Activated CD8-positive, alpha-beta memory T cell treated with anti-CD3 and anti-CD28 coated beads, Interleukin-2, amount 50 U/mL, for 48 hours (primary cell): ENCODE data around the gene HTR2A.

Source experiments
- DNase-seq: peaks from one replicate; pipeline ENCODE4 v3.0.0-alpha.2; 2020

The HTR2A gene

GRCh38 chr13:46804391-46804815, 92.5 kb downstream of the HTR2A start:
- no peak for DNase-seq

DNA sequence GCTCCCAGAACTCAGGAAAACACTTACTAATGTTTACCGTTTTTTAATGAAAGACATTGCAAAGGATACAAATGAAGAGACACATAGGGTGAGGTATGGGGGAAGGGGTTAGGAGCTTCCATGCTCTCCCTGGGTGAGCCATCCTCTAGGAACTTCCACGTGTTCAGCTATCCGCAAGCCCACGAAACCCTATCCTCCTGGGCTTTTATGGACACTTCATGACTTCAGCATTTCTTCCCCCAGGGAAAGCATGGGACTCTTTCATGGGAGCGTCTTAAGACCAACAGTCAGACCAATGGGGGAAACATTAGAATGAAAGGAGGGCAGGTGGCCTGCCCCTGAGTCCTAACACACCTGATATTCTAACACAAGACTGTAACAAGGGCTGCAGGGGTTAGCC, 93.3 kb downstream of the HTR2A start:
- DNase-seq, result no peak

- DNase-seq, result no peak
Measured at GRCh38 chr13:46801858-46802257, 95.0 kb downstream of the HTR2A start.

GRCh38 chr13:46799139-46799538, 97.7 kb downstream of the HTR2A start:
- no peak for DNase-seq

DNA sequence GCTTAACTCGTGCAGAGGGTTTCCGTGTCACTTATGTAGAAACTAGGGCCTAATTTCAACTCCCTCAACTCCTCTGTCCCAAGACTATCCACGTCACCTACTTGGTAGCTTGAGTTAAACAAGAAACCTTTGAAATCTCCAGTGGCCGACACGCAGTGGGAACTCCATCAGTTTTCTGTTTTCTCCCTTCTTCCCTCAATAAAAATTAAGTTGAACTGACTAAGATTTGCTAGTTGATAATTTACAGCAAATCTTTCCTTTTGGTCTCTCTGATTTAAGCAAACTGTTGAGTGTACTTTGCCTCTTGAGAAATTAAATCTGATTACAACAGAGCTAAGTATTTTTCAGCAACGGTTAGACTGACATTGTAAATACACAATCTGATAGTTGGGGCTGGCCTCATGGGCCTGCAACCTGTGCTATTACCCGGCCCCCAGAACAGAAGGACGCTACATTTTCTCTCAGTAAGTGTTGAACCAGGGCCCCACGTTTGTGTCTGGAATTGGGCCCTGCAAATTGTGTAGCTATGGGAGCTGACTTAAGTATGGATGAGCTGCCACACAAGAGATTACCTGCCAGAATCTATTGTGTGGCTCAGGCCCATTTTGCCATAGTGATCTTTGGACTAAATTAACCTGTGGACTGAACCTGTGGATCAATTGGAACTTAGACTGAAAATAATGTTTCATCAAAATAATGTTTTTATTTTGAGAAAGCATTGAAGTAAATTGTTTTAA, 99.2 kb downstream of the HTR2A start:
- no peak for DNase-seq

DNA sequence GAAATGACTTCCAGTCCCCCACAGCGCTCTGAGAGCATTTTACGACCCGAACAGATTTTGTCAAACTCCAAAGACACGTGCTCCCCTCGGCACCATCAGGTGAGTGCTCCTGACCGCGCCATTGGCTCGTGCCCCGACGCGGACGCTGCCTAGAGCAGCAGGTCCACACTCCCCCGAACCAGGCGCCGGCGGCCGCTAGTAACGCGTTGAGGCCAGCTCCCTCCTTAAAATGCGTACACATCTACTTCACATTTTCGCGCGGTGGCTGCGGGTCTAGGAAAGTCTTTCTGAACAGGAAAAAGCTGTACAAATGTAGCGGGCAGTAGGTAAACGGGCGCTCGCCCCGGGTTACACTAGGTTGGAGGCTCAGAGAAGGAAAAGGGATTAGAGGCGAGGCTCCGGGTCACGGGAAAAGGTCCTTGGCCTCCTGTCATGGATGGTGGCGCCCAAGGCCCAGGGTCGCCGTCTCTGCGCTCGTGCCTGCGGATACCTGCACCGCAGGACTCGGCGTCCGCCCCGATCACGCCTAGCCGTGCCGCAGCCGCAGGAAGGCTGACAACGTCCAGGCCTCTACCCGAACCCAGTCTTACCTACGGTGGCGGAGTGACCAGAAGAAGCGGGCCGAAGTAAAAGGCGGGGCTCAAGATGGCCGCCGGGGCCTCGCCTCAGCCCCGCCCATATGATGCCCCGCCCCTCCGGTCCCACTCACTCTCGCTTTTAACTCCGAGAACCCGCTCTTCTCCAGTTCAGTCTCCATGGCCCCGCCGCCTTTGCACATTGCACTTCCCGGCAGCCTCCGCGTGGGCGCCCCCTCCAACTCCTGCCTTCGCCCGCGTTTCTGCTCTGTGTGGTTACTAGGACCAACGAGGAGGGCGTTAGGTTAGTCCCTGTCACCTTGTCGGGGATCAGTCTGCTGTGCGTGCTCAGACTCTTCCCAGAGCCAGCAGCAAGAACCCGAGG, 100.1 kb downstream of the HTR2A start, which contains the start of gene ESD:
TSS of gene ESD (minus strand) at position 647 of the 960 bp plus-strand sequence. CDS start 5,748 bp downstream, outside the sequence.
- peak; percentile 94 for DNase-seq

GRCh38 chr13:46796129-46796514, 100.7 kb downstream of the HTR2A start:
- DNase-seq, result no peak

GRCh38 chr13:46795321-46795720, 101.5 kb downstream of the HTR2A start:
- DNase-seq, result no peak

DNA sequence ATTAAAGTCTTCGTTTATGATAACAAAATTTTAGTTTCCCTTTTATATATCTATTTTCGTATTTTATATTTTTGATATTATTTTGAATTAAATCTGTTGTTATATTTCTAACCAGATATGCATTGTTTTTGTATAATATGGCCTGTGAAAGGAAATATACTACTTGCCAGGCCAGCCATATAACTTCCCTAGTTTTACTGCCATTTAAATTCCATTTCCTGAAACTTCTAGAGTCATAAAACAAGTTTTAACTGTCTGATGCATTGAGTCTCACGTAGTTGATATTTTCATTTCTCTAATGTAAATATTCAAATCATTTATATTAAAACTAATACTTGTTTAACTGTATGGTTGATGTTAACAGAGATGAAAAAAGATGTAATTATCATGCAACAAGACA, 113.3 kb downstream of the HTR2A start:
- no peak for DNase-seq

DNA sequence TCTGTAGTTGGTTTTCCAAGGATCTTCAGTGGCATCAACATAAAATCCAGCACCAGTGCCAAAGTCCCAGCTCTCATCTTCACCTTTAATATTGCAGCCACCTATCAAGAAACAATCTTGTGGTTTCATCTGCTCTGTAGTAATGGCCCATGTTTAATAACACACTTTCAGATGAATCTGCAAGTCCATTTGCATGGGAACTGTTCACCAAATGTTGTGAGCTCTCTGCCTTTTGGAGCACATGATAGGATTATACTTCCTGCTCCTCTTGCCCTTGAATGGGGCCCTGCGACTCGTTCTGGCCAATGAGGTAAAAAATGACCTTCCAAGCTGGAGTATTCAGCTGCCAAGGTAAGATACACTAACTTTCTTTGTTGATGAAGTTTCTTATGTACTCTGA, 114.2 kb downstream of the HTR2A start:
- DNase-seq, result no peak

DNA sequence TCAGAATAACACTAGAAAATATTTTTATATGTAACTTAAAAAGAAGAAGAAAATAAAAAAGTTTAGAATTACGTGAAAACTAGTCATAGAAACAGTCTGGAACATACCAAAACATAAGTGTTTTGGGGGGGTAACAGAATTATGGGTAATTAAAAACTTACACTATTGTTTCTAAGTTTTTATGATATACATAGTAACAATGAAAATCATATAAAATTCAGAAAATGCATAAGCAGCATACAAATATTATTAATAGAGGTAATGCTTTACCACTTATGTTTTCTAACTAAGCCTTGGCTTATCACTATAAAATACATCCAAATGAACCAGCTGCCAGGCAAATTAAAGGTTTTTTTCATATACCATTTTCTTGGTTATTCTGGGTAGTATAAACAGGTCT, 114.8 kb downstream of the HTR2A start:
- no peak for DNase-seq
